ENCODE measurements around the gene BFAR. TPM values are rescaled to one million over a fixed set of nuclear protein-coding genes. Genes with fewer than 3 reads are reported as not detected.
A peak's percentile ranks its signal among the peaks of the same experiment; 100 is the strongest.

BFAR gene
- total RNA-seq, 6 experiments from 2014 or later = 17.4 to 31.2 (median 22.9) TPM

DNA sequence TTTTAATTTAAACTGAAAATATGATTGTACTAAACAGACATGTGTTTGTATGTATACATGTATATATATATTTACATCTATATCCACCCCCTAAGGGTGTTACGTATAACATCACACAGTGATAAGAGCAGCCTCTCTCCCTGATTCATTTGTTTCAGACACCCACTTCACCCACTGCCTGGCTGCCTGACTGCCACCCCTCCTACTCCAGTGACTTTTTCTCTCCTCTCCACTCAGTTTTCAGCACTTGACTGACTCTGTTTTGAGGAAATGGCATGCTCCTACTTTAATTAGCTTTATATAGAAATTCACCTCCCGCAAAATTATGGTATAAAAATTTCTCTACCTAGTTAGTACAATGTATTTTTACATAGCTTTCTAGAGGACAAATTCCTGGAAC is 20.0 kb downstream of the BFAR start:
- H3K27me3 ChIP-seq = no peaks in the 10 kb centered on the region
- intact Hi-C loops (cut with DNase I) = no loop called here
- peaks cover 3 to 70% (median 30%) of the 10 kb centered on the region in 4 donors for H3K36me3 ChIP-seq
- DNase-seq (no peak), ATAC-seq (no peak)
- no peak for TF ChIP-seq POLR2A (IDR thresholded peaks at IDR 0.05)
- TF ChIP-seq, protein P1, sequence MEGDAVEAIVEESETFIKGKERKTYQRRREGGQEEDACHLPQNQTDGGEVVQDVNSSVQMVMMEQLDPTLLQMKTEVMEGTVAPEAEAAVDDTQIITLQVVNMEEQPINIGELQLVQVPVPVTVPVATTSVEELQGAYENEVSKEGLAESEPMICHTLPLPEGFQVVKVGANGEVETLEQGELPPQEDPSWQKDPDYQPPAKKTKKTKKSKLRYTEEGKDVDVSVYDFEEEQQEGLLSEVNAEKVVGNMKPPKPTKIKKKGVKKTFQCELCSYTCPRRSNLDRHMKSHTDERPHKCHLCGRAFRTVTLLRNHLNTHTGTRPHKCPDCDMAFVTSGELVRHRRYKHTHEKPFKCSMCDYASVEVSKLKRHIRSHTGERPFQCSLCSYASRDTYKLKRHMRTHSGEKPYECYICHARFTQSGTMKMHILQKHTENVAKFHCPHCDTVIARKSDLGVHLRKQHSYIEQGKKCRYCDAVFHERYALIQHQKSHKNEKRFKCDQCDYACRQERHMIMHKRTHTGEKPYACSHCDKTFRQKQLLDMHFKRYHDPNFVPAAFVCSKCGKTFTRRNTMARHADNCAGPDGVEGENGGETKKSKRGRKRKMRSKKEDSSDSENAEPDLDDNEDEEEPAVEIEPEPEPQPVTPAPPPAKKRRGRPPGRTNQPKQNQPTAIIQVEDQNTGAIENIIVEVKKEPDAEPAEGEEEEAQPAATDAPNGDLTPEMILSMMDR (IDR thresholded peaks at IDR 0.05) = no peak
- H3K9me3 ChIP-seq = no peaks in the 10 kb centered on the region
- no peak overlapping the region for H3K4me3 ChIP-seq
- WGBS (ENCODE audit: insufficient coverage, low coverage, low lambda C conversion rate, missing lambda C conversion rate) = 87% methylated on average over 2 of the region's 2 CpGs
- H3K4me1 ChIP-seq = no peaks in the 10 kb centered on the region
- H3K27ac ChIP-seq = no peak overlapping the region

GRCh38 chr16:14658063-14658462 is 25.3 kb downstream of the BFAR start:
- intact Hi-C loops (cut with DNase I) = no loop called here
- H3K9me3 ChIP-seq = no peaks in the 10 kb centered on the region
- 50% methylated on average over 1 of the region's 2 CpGs for WGBS (ENCODE audit: insufficient coverage, low coverage, low lambda C conversion rate, missing lambda C conversion rate)
- no peaks in the 10 kb centered on the region for H3K27me3 ChIP-seq
- ATAC-seq = no peak
- no peak overlapping the region for H3K4me3 ChIP-seq
- no peak for DNase-seq
- H3K4me1 ChIP-seq = no peaks in the 10 kb centered on the region
- H3K36me3 ChIP-seq = peaks cover 3 to 52% (median 20%) of the 10 kb centered on the region in 4 donors
- H3K27ac ChIP-seq = no peak overlapping the region
- TF ChIP-seq, protein P1 (IDR thresholded peaks at IDR 0.05) = no peak
- no peak for TF ChIP-seq POLR2A (IDR thresholded peaks at IDR 0.05)

- Histone ChIP-seq H3K9me3 (no peaks in the 10 kb centered on the region), H3K27me3 (no peaks in the 10 kb centered on the region), H3K36me3 (peaks cover 0 to 55% (median 14%) of the 10 kb centered on the region in 4 donors), H3K27ac (no peak overlapping the region), H3K4me1 (peaks cover 0 to 14% (median 2%) of the 10 kb centered on the region in 4 donors), H3K4me3 (no peak overlapping the region)
- intact Hi-C loops (cut with DNase I) = no loop called here
- WGBS (ENCODE audit: insufficient coverage, low coverage, low lambda C conversion rate, missing lambda C conversion rate) = 64% methylated on average over 9 of the region's 16 CpGs
- ATAC-seq = peak; percentile 14 to 44 (median 26)
- no peak for DNase-seq
- TF ChIP-seq POLR2A (IDR thresholded peaks at IDR 0.05) = no peak
- TF ChIP-seq, protein P1 (IDR thresholded peaks at IDR 0.05) = no peak
Observed at GRCh38 chr16:14667347-14668266, 34.9 kb downstream of the BFAR start.

DNA sequence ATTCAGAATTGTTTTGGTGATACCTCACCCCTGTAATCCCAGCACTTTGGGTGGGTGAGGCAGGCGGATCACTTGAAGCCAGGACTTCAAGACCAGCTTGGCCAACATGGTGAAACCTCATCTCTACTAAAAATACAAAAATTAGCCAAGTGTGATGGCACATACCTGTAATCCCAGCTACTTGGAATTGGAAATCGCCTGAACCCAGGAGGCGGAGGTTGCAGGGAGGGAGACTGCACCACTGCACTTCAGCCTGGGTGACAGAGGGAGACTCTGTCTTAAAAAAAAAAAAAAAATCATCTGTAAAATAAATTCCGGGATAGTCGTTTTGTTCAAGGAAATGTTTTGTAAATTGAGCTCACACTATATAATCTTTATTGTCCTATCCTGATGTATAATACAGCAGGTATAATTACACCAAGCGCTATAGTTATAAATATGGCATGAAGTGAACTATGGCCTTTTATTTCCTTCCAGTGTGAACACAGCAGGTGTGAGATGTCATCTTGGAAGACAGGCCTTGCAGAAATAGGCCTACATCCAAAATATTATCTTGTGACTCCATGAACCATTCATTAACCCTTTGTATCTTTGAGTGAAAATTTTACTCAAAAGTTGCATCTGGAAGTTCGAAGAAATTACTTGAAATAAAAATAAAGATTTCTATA is 35.9 kb downstream of the BFAR start:
- H3K4me1 ChIP-seq = peaks cover 0 to 17% (median 3%) of the 10 kb centered on the region in 4 donors
- intact Hi-C loops (cut with DNase I) = no loop called here
- no peaks in the 10 kb centered on the region for H3K9me3 ChIP-seq
- H3K4me3 ChIP-seq = no peak overlapping the region
- TF ChIP-seq, protein P1 (IDR thresholded peaks at IDR 0.05) = no peak
- DNase-seq = no peak
- WGBS (ENCODE audit: insufficient coverage, low coverage, low lambda C conversion rate, missing lambda C conversion rate) = 81% methylated on average over 7 of the region's 7 CpGs
- no peaks in the 10 kb centered on the region for H3K27me3 ChIP-seq
- ATAC-seq = no peak
- H3K27ac ChIP-seq = no peak overlapping the region
- H3K36me3 ChIP-seq = peaks cover 0 to 44% (median 11%) of the 10 kb centered on the region in 4 donors

Data from right lobe of liver (tissue), 6 donors.